HepG2 (cell line): ENCODE measurements around the gene ATP2A3. TPM values are rescaled to one million over a fixed set of nuclear protein-coding genes. Genes with fewer than 3 reads are reported as not detected.

ENCODE experiments used
- ATAC-seq: fragments of 200-7000 bp; cut with Tn5 transposase; 3 replicates; pipeline ENCODE4 v1.9.1; 2020; ENCODE audit warnings: mild to moderate bottlenecking, moderate library complexity
- BruUV-seq: library from RNA; stranded (reverse); fragments of 400-500 nt; replicated peaks from 2 replicates; lab custom pipeline; 2021; lab: Mats Ljungman, UMichigan
- CTCF ChIA-PET: fragments of 300-600 bp; formaldehyde crosslinking; extraction: SDS; loops from one replicate; lab custom pipeline; 2021; ENCODE audit warnings: low total read pairs, inconsistent platforms, low intra/inter-chr PET ratio; lab: Yijun Ruan, JAX
- POLR2A ChIA-PET: fragments of 350-600 bp; sonication (Branson Sonifier 250); formaldehyde crosslinking; loops from one replicate; lab custom pipeline; 2020; ENCODE audit warnings: antibody characterized with exemption, inconsistent platforms; lab: Yijun Ruan, JAX
- DNase-seq: peaks from one replicate; pipeline ENCODE4 v3.0.0-alpha.2; 2015; ENCODE audit warnings: low spot score
- FAIRE-seq: peaks from 3 replicates; lab custom pipeline; 2011; peaks lifted over from hg19 to GRCh38; lab: Jason Lieb, UNC
- H2AFZ ChIP-seq: one replicate; pipeline ENCODE4 v1.6.1; 2011; ENCODE audit warnings: low read length, inconsistent platforms
- H3K27ac ChIP-seq: fragments of 300-600 bp; 3 replicates; pipeline ENCODE4 v1.8.0; 2011; ENCODE audit warnings: mixed run types, mild to moderate bottlenecking, mixed read lengths, low read length, inconsistent platforms; ENCODE audit not compliant: insufficient read depth; ENCODE audit errors: extremely low read length
- H3K27me3 ChIP-seq, 2 experiments: fragments of 200-600 bp in 1 of 2; 2 replicates in 1 of 2; 3 replicates in 1 of 2; pipeline versions ENCODE4 v1.6.0 to v1.8.0; 2011; ENCODE audit warnings: low read length in 2 of 2, mild to moderate bottlenecking in 2 of 2, moderate library complexity in 2 of 2, inconsistent platforms in 1 of 2; ENCODE audit not compliant: insufficient read depth in 2 of 2, control insufficient read depth in 1 of 2
- H3K36me3 ChIP-seq, 2 experiments: fragments of 200-600 bp in 1 of 2; replicated peaks in 1 of 2; 2 replicates in 1 of 2; 3 replicates in 1 of 2; pipeline versions ENCODE4 v1.5.1 to v1.8.0; 2011; ENCODE audit warnings: low read length in 2 of 2, inconsistent platforms in 1 of 2; ENCODE audit not compliant: insufficient read depth in 2 of 2, control insufficient read depth in 1 of 2
- H3K4me1 ChIP-seq: 2 replicates; pipeline ENCODE4 v1.5.1; 2012; ENCODE audit warnings: low read length, inconsistent platforms; ENCODE audit not compliant: insufficient read depth
- H3K4me2 ChIP-seq: 2 replicates; pipeline ENCODE4 v1.6.0; 2011; ENCODE audit warnings: low read depth, low read length, inconsistent platforms
- H3K4me3 ChIP-seq, 3 experiments: fragments of 200-600 bp in 1 of 3; sonication (generic), shearing (Covaris generic) in 1 of 3; replicated peaks in 1 of 3; 2 replicates each; pipeline ENCODE4 v1.5.1; 2011 to 2016; ENCODE audit warnings: low read length in 3 of 3, inconsistent platforms in 2 of 3, low read depth in 2 of 3, mild to moderate bottlenecking in 2 of 3, control low read depth in 1 of 3, mixed read lengths in 1 of 3; ENCODE audit not compliant: insufficient read depth in 1 of 3
- H3K79me2 ChIP-seq: one replicate; pipeline ENCODE4 v1.6.1; 2011; ENCODE audit warnings: low read length, inconsistent platforms; ENCODE audit not compliant: insufficient read depth
- H3K9ac ChIP-seq: 2 replicates; pipeline ENCODE4 v1.6.0; 2011; ENCODE audit warnings: mild to moderate bottlenecking, low read depth, low read length, inconsistent platforms; ENCODE audit not compliant: insufficient read depth
- H3K9me3 ChIP-seq: 2 replicates; pipeline ENCODE4 v1.5.1; 2012; ENCODE audit warnings: mild to moderate bottlenecking, low read length
- H4K20me1 ChIP-seq: 2 replicates; pipeline ENCODE4 v1.6.0; 2011; ENCODE audit warnings: inconsistent platforms, mild to moderate bottlenecking, low read length, moderate library complexity; ENCODE audit not compliant: insufficient read depth
- ARNT2 ChIP-seq: sonication (generic); formaldehyde crosslinking; IDR thresholded peaks from 2 replicates; pipeline ENCODE4 v1.8.0; 2022; ENCODE audit warnings: mild to moderate bottlenecking, low read depth, missing genetic modification reagents, moderate library complexity
- ELF4 ChIP-seq: sonication (generic); formaldehyde crosslinking; IDR thresholded peaks from 2 replicates; pipeline ENCODE4 v1.5.0; 2020; ENCODE audit warnings: missing genetic modification reagents, mild to moderate bottlenecking, moderate library complexity, borderline replicate concordance
- MTF2 ChIP-seq: sonication (generic); formaldehyde crosslinking; IDR thresholded peaks from 2 replicates; pipeline ENCODE4 v1.5.0; 2020; ENCODE audit warnings: missing genetic modification reagents, borderline replicate concordance
- PCBP2 ChIP-seq: fragments of 200-400 bp; formaldehyde crosslinking; optimal IDR thresholded peaks from 2 replicates; pipeline ENCODE3; 2018; ENCODE audit warnings: low read length, low read depth; ENCODE audit not compliant: poor library complexity, severe bottlenecking
- REL ChIP-seq: sonication (generic); formaldehyde crosslinking; conservative IDR thresholded peaks from 2 replicates; pipeline ENCODE4 v1.8.0; 2022; ENCODE audit warnings: mild to moderate bottlenecking, missing genetic modification reagents, moderate library complexity
- ZFP41 ChIP-seq: sonication (generic); formaldehyde crosslinking; IDR thresholded peaks from 2 replicates; pipeline ENCODE4 v1.4.0; 2020; ENCODE audit warnings: mild to moderate bottlenecking, missing genetic modification reagents, borderline replicate concordance
- ZNF292 ChIP-seq: sonication (generic); formaldehyde crosslinking; IDR thresholded peaks from 2 replicates; pipeline ENCODE4 v1.8.1; 2022; ENCODE audit warnings: mild to moderate bottlenecking, low read depth, missing genetic modification reagents, borderline replicate concordance
- ZNF510 ChIP-seq: sonication (generic); formaldehyde crosslinking; IDR thresholded peaks from 2 replicates; pipeline ENCODE4 v1.4.0; 2020; ENCODE audit warnings: low read depth, mild to moderate bottlenecking, missing genetic modification reagents
- ZNF512B ChIP-seq: sonication (generic); formaldehyde crosslinking; IDR thresholded peaks from 2 replicates; pipeline ENCODE4 v1.5.1; 2020; ENCODE audit warnings: missing genetic modification reagents, mild to moderate bottlenecking, borderline replicate concordance
- ZNF577 ChIP-seq: sonication (generic); formaldehyde crosslinking; IDR thresholded peaks from 2 replicates; pipeline ENCODE4 v1.4.0; 2020; ENCODE audit warnings: mild to moderate bottlenecking, low read depth, missing genetic modification reagents, borderline replicate concordance
- ZNF704 ChIP-seq: sonication (generic); formaldehyde crosslinking; IDR thresholded peaks from 2 replicates; pipeline ENCODE4 v1.8.1; 2023; ENCODE audit warnings: mild to moderate bottlenecking, inconsistent platforms, moderate library complexity, missing genetic modification reagents, borderline replicate concordance
- ZSCAN20 ChIP-seq: sonication (generic); formaldehyde crosslinking; IDR thresholded peaks from 2 replicates; pipeline ENCODE4 v1.4.0; 2020; ENCODE audit warnings: missing genetic modification reagents, mild to moderate bottlenecking, borderline replicate concordance
- ZSCAN9 ChIP-seq: IDR thresholded peaks from 2 replicates; pipeline ENCODE4 v1.6.1; 2016; ENCODE audit warnings: borderline replicate concordance
- WGBS: methylation state at CpG from one replicate; pipeline ENCODE4 v1.1.6; 2017; ENCODE audit warnings: low lambda C conversion rate; 5-methylcytosine and 5-hydroxymethylcytosine counted together
- in situ Hi-C: cut with HindIII; loops from 2 replicates; pipeline ENCODE4 v1.10.0; 2017; ENCODE audit warnings: low pct_unique_long_range_greater_than_20kb; ENCODE audit not compliant: extremely low pct_ligation_motif_present
- intact Hi-C: fragments of 100-400 bp; cut with micrococcal nuclease; formaldehyde crosslinking; loops from one replicate; pipeline ENCODE4 v1.10.0; 2022; ENCODE audit not compliant: unreplicated experiment
- polyA plus RNA-seq, 8 experiments: library from polyadenylated mRNA; depleted of rRNA in 3 of 8; stranded (reverse) in 7 of 8; unstranded in 1 of 8; fragments of >200 nt; fragmentation: Illumina TruSeq in 4 of 8; extraction: Trizol in 4 of 8; gene quantifications; 2 replicates each; pipeline versions ENCODE4 v1.2.1 to v1.2.3, GENCODE V29; 2011 to 2016; ENCODE audit warnings: low read depth in 4 of 8, missing spikeins in 1 of 8, mixed read lengths in 1 of 8; ENCODE audit not compliant: insufficient read depth in 1 of 8
- total RNA-seq, 5 experiments: library from RNA; depleted of rRNA; stranded (reverse); fragments of >200 nt; fragmentation: Illumina TruSeq; extraction: Trizol; gene quantifications; 2 replicates each; pipeline ENCODE4 v1.2.3, GENCODE V29; 2016; ENCODE audit warnings: low read depth in 1 of 5

The ATP2A3 gene
- total and polyA plus RNA-seq, 2 of the 13 experiments (the other 11 are each of a cell fraction or from before 2014, with no cell fraction given): 0.07 TPM; not detected in 1

DNA sequence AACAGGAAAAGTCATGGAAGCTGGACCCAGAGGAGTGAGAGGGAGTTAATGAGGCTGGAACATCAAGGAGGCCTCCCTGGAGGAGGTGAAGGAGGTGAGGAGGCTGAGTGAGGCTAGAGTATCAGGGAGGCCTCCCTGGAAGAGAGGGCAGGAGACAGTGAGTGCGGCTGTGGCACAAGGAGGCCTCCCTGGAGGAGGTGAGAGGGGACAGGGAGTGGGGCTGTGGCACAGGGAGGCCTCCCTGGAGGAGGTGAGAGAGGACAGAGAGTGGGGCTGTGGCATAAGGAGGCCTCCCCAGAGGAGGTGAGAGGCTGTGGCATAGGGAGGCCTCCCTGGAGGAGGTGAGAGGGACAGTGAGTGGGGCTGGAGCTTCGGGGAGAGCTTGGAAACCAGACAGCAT, 76.8 kb downstream of the ATP2A3 start:
- Histone ChIP-seq H3K36me3 (no peaks in the 10 kb centered on the region; a peak in 1 of 5 replicates), H3K79me2 (no peaks in the 10 kb centered on the region), H3K9ac (no peak overlapping the region), H3K4me2 (no peak overlapping the region), H3K4me1 (peaks cover 10% of the 10 kb centered on the region), H2AFZ (no peak overlapping the region), H4K20me1 (no peaks in the 10 kb centered on the region), H3K9me3 (no peaks in the 10 kb centered on the region), H3K27me3 (no peaks in the 10 kb centered on the region)
- CTCF ChIA-PET: no interaction called here
- DNase-seq (no peak), FAIRE-seq (no peak), ATAC-seq (no peak)
- intact Hi-C loops (no loop called here), in situ Hi-C loops (no loop called here)
- BruUV-seq: no TSS peak
- WGBS: 68% methylated on average over 2 of the region's 2 CpGs
- TF ChIP-seq ZSCAN20 (CRISPR knock-in tag): no peak
- no peak for TF ChIP-seq ZFP41 (CRISPR knock-in tag)
- TF ChIP-seq ZNF510 (CRISPR knock-in tag): no peak
- TF ChIP-seq MTF2 (CRISPR knock-in tag): no peak
- TF ChIP-seq, all 625 proteins: peak for 0
- no peak overlapping the region for H3K27ac ChIP-seq
- no peak overlapping the region for H3K4me3 ChIP-seq
- POLR2A ChIA-PET: no interaction called here

GRCh38 chr17:3886776-3887175, 77.5 kb downstream of the ATP2A3 start:
- 90% methylated on average over 8 of the region's 10 CpGs for WGBS
- no peak for ATAC-seq
- POLR2A ChIA-PET: no interaction called here
- CTCF ChIA-PET: no interaction called here
- DNase-seq: no peak
- no peak for FAIRE-seq
- no peak overlapping the region for H3K4me3 ChIP-seq
- no TSS peak for BruUV-seq
- H3K36me3 ChIP-seq: no peaks in the 10 kb centered on the region; a peak in 1 of 5 replicates
- no peak overlapping the region for H2AFZ ChIP-seq
- no peaks in the 10 kb centered on the region for H3K9me3 ChIP-seq
- in situ Hi-C loops: no loop called here
- peaks cover 6% of the 10 kb centered on the region for H3K4me1 ChIP-seq
- H3K4me2 ChIP-seq: no peak overlapping the region
- H3K79me2 ChIP-seq: no peaks in the 10 kb centered on the region
- no peaks in the 10 kb centered on the region for H3K27me3 ChIP-seq
- H3K27ac ChIP-seq: no peak overlapping the region
- H4K20me1 ChIP-seq: no peaks in the 10 kb centered on the region
- no peak overlapping the region for H3K9ac ChIP-seq
- intact Hi-C loops: no loop called here
- TF ChIP-seq REL (CRISPR knock-in tag) (no peak), ZNF510 (CRISPR knock-in tag) (no peak), ZNF292 (CRISPR knock-in tag) (no peak), ARNT2 (CRISPR knock-in tag) (no peak), ZSCAN9 (no peak), PCBP2 (no peak), ZNF512B (CRISPR knock-in tag) (no peak), ZNF577 (CRISPR knock-in tag) (no peak), ZNF704 (CRISPR knock-in tag) (no peak), ELF4 (CRISPR knock-in tag) (no peak)
